A549 (cell line): ENCODE data around the gene ATP1A3. TPM values are rescaled to one million over a fixed set of nuclear protein-coding genes. Genes with fewer than 3 reads are reported as not detected.

Experiments used
- ATAC-seq, 2 experiments: fragments of 200-7000 bp in 1 of 2; fragments of >200 bp in 1 of 2; cut with Nextera tagmentation in 1 of 2; cut with Tn5 transposase in 1 of 2; 3 replicates each; pipeline versions ENCODE4 v1.8.0 to v1.9.1; 2018 to 2020; ENCODE audit warnings: mild to moderate bottlenecking in 1 of 2, moderate library complexity in 1 of 2
- CTCF ChIA-PET: fragments of 300-600 bp; sonication (Branson Sonifier 250); formaldehyde crosslinking; extraction: SDS; loops from one replicate; lab custom pipeline; 2021; ENCODE audit warnings: antibody characterized with exemption, inconsistent platforms; lab: Yijun Ruan, JAX
- POLR2A ChIA-PET: fragments of 350-600 bp; formaldehyde crosslinking; extraction: SDS; loops from one replicate; lab custom pipeline; 2021; ENCODE audit warnings: antibody characterized with exemption, inconsistent platforms; lab: Yijun Ruan, JAX
- DNase-seq, 2 experiments: peaks; one replicate each; pipeline versions ENCODE4 v3.0.0 to v3.0.0-alpha.2; 2011 to 2016; ENCODE audit warnings: low read depth in 1 of 2, low spot score in 1 of 2
- FAIRE-seq: peaks from 2 replicates; lab custom pipeline; 2011; peaks lifted over from hg19 to GRCh38; lab: Jason Lieb, UNC
- H3K27ac ChIP-seq, 2 experiments: fragments of >200 bp; sonication (Bioruptor Twin); formaldehyde crosslinking; 3 replicates each; pipeline ENCODE4 v1.5.1; 2016 to 2017
- H3K4me1 ChIP-seq: fragments of >200 bp; sonication (Bioruptor Twin); formaldehyde crosslinking; 3 replicates; pipeline ENCODE4 v1.6.1; 2016
- H3K4me2 ChIP-seq: fragments of >200 bp; sonication (Bioruptor Twin); formaldehyde crosslinking; 3 replicates; pipeline ENCODE4 v1.6.1; 2016
- H3K4me3 ChIP-seq: fragments of >200 bp; sonication (Bioruptor Twin); formaldehyde crosslinking; 3 replicates; pipeline ENCODE4 v1.5.1; 2016
- H3K9me3 ChIP-seq: fragments of >200 bp; sonication (Bioruptor Twin); formaldehyde crosslinking; 3 replicates; pipeline ENCODE4 v1.6.1; 2016
- CBX2 ChIP-seq: fragments of 200-600 bp; sonication (generic); IDR thresholded peaks from 2 replicates; pipeline ENCODE4 v1.6.1; 2016; ENCODE audit warnings: low read depth, mild to moderate bottlenecking, borderline replicate concordance
- CBX8 ChIP-seq: fragments of 200-600 bp; sonication (generic); IDR thresholded peaks from 2 replicates; pipeline ENCODE4 v1.6.1; 2016
- ELK1 ChIP-seq: fragments of 150-350 bp; IDR thresholded peaks from 2 replicates; pipeline ENCODE4 v1.6.1; 2014; ENCODE audit warnings: low read depth, mild to moderate bottlenecking, low read length
- ESRRA ChIP-seq: fragments of 150-350 bp; IDR thresholded peaks from 2 replicates; pipeline ENCODE4 v1.6.1; 2014; ENCODE audit warnings: mild to moderate bottlenecking, low read length, borderline replicate concordance
- GATA3 ChIP-seq: IDR thresholded peaks from 2 replicates; pipeline ENCODE4 v1.6.1; 2012; ENCODE audit warnings: borderline replicate concordance
- HES2 ChIP-seq: fragments of >200 bp; sonication (Bioruptor Twin); formaldehyde crosslinking; IDR thresholded peaks from 2 replicates; pipeline ENCODE4 v1.6.1; 2016
- HOXB5 ChIP-seq: fragments of 250-450 bp; sonication (Bioruptor Pico); IDR thresholded peaks from 2 replicates; pipeline ENCODE4 v1.5.0; 2020; ENCODE audit warnings: mild to moderate bottlenecking, moderate library complexity
- MAFK ChIP-seq: fragments of 450-650 bp; IDR thresholded peaks from 2 replicates; pipeline ENCODE4 v1.6.1; 2014; ENCODE audit not compliant: partially characterized antibody
- MAZ ChIP-seq: fragments of 150-350 bp; IDR thresholded peaks from 2 replicates; pipeline ENCODE4 v1.6.1; 2014; ENCODE audit warnings: antibody characterized with exemption, low read depth, low read length, borderline replicate concordance
- POLR2A ChIP-seq: IDR thresholded peaks from 2 replicates; pipeline ENCODE4 v1.6.1; 2012; ENCODE audit warnings: mild to moderate bottlenecking, low read length
- POLR2AphosphoS2 ChIP-seq: conservative IDR thresholded peaks from 2 replicates; pipeline ENCODE4 v1.6.1; 2012; ENCODE audit warnings: low read length, improper control_type of control experiment, inconsistent platforms
- RCOR1 ChIP-seq: fragments of 150-350 bp; IDR thresholded peaks from 2 replicates; pipeline ENCODE4 v1.6.1; 2014; ENCODE audit warnings: antibody characterized with exemption, low read length, low read depth
- RNF2 ChIP-seq: fragments of 200-600 bp; sonication (generic); IDR thresholded peaks from 2 replicates; pipeline ENCODE4 v1.6.1; 2016; ENCODE audit warnings: low read depth, mild to moderate bottlenecking, antibody characterized with exemption, moderate library complexity, borderline replicate concordance
- SREBF2 ChIP-seq: fragments of 450-650 bp; IDR thresholded peaks from 2 replicates; pipeline ENCODE4 v1.6.1; 2014; ENCODE audit warnings: mild to moderate bottlenecking, moderate library complexity
- TFCP2L1 ChIP-seq: fragments of 250-450 bp; sonication (Bioruptor Pico); IDR thresholded peaks from 2 replicates; pipeline ENCODE4 v1.5.0; 2021; ENCODE audit warnings: mild to moderate bottlenecking
- ZFP36 ChIP-seq: fragments of 450-650 bp; IDR thresholded peaks from 2 replicates; pipeline ENCODE4 v1.6.1; 2014; ENCODE audit warnings: borderline replicate concordance; ENCODE audit not compliant: partially characterized antibody
- WGBS: methylation state at CpG from one replicate; pipeline ENCODE4 v1.1.6; 2017; ENCODE audit errors: missing lambda C conversion rate; 5-methylcytosine and 5-hydroxymethylcytosine counted together
- polyA plus RNA-seq, 4 experiments: library from polyadenylated mRNA; depleted of rRNA in 3 of 4; stranded (reverse); fragments of >200 nt; fragmentation: RNase III in 1 of 4; extraction: RNeasy Plus Mini Kit Qiagen cat#74134 plus additional on column Dnase treatment in 1 of 4; gene quantifications; 2 replicates in 3 of 4; 3 replicates in 1 of 4; pipeline ENCODE4 v1.2.3, GENCODE V29; 2011 to 2017

Gene ATP1A3
- polyA plus RNA-seq, 2 of the 4 experiments (the other 2 are of a cell fraction) = 0.67 to 3.7 TPM

- TF ChIP-seq ELK1 = no peak
- TF ChIP-seq ZFP36 = no peak
- TF ChIP-seq TFCP2L1 = no peak
- TF ChIP-seq CBX8 = no peak
Measured at GRCh38 chr19:41919948-41920712, 73.9 kb downstream of the ATP1A3 start (continued).

- no peak for ATAC-seq
- TF ChIP-seq RNF2 = no peak
- TF ChIP-seq POLR2A = peak; percentile 17; the same call in 1 of the 2 replicates
- H3K4me3 ChIP-seq = no peak overlapping the region
- H3K4me1 ChIP-seq = peaks cover 9% of the 10 kb centered on the region
- POLR2A ChIA-PET = no interaction called here
- CTCF ChIA-PET = interaction anchor here (0.5 to 1.6 kb wide), 8 partner anchors 10 to 1593 kb away, joined by 3 to 10 read pairs (median 4); partner anchors contain the start of genes ERFL and RABAC1
- H3K27ac ChIP-seq = no peak overlapping the region
- no peaks in the 10 kb centered on the region for H3K9me3 ChIP-seq
- H3K4me2 ChIP-seq = no peak overlapping the region
- no peak for DNase-seq
- 77% methylated on average over 5 of the region's 5 CpGs for WGBS
- peak; percentile 100 for FAIRE-seq
Measured at GRCh38 chr19:41918653-41919244, 75.3 kb downstream of the ATP1A3 start.

GRCh38 chr19:41918095-41918494 lies 75.9 kb downstream of the ATP1A3 start:
- Histone ChIP-seq H3K4me2 (no peak overlapping the region), H3K27ac (no peak overlapping the region), H3K9me3 (no peaks in the 10 kb centered on the region), H3K4me1 (peaks cover 15% of the 10 kb centered on the region), H3K4me3 (no peak overlapping the region)
- 71% methylated on average over 6 of the region's 6 CpGs for WGBS
- ChIA-PET CTCF (no interaction called here), POLR2A (no interaction called here)
- FAIRE-seq (no peak), ATAC-seq (no peak), DNase-seq (no peak)
- TF ChIP-seq GATA3 (no peak), POLR2AphosphoS2 (no peak), MAZ (no peak), ZFP36 (no peak), HES2 (no peak), SREBF2 (no peak)

GRCh38 chr19:41917676-41918075 lies 76.4 kb downstream of the ATP1A3 start:
- no peaks in the 10 kb centered on the region for H3K9me3 ChIP-seq
- no peak for DNase-seq
- CTCF ChIA-PET = interaction anchor here (0.5 kb wide), 1 partner anchor 19 kb away, joined by 3 read pairs; no protein-coding TSS in a partner anchor
- no peak overlapping the region for H3K4me3 ChIP-seq
- 66% methylated on average over 12 of the region's 12 CpGs for WGBS
- ATAC-seq = no peak
- H3K27ac ChIP-seq = no peak overlapping the region
- POLR2A ChIA-PET = no interaction called here
- no peak for TF ChIP-seq ESRRA
- no peak for TF ChIP-seq MAZ
- no peak for TF ChIP-seq CBX2
- TF ChIP-seq POLR2AphosphoS2 = no peak
- no peak for TF ChIP-seq MAFK
- TF ChIP-seq RCOR1 = no peak
- no peak for TF ChIP-seq HOXB5 (CRISPR knock-in tag)
- no peak for FAIRE-seq
- no peak overlapping the region for H3K4me2 ChIP-seq
- peaks cover 17% of the 10 kb centered on the region for H3K4me1 ChIP-seq

Other genes with a start within 250 kb of the ATP1A3 start
- 17.7 and 26.7 TPM in 2 replicates for gene CEACAM6, start 238.7 kb downstream of the ATP1A3 start, polyA plus RNA-seq (2011; rRNA removed)
- gene CEACAM6, start 238.7 kb downstream of the ATP1A3 start, polyA plus RNA-seq (2017; fragmentation: RNase III; extraction: RNeasy Plus Mini Kit Qiagen cat#74134 plus additional on column Dnase treatment) = 0.51 to 0.97 TPM (median 0.53 TPM) in 3 replicates
- gene CEACAM3, start 197.6 kb downstream of the ATP1A3 start, polyA plus RNA-seq (2011; rRNA removed) = not detected in 2 replicates
- not detected in 3 replicates for gene CEACAM3, start 197.6 kb downstream of the ATP1A3 start, polyA plus RNA-seq (2017; fragmentation: RNase III; extraction: RNeasy Plus Mini Kit Qiagen cat#74134 plus additional on column Dnase treatment)
- gene LYPD4, start 149.5 kb downstream of the ATP1A3 start, polyA plus RNA-seq (2011; rRNA removed) = not detected in 2 replicates
- not detected in 3 replicates for gene LYPD4, start 149.5 kb downstream of the ATP1A3 start, polyA plus RNA-seq (2017; fragmentation: RNase III; extraction: RNeasy Plus Mini Kit Qiagen cat#74134 plus additional on column Dnase treatment)
- not detected in 2 replicates for gene DMRTC2, start 149.2 kb downstream of the ATP1A3 start, polyA plus RNA-seq (2011; rRNA removed)
- not detected in 3 replicates for gene DMRTC2, start 149.2 kb downstream of the ATP1A3 start, polyA plus RNA-seq (2017; fragmentation: RNase III; extraction: RNeasy Plus Mini Kit Qiagen cat#74134 plus additional on column Dnase treatment)
- 2,749 and 3,564 TPM in 2 replicates for gene RPS19, start 134.0 kb downstream of the ATP1A3 start, polyA plus RNA-seq (2011; rRNA removed)
- gene RPS19, start 134.0 kb downstream of the ATP1A3 start, polyA plus RNA-seq (2017; fragmentation: RNase III; extraction: RNeasy Plus Mini Kit Qiagen cat#74134 plus additional on column Dnase treatment) = 7,778 to 7,989 TPM (median 7,924 TPM) in 3 replicates
- 0.52 and 0.57 TPM in 2 replicates for gene CD79A, start 117.0 kb downstream of the ATP1A3 start, polyA plus RNA-seq (2011; rRNA removed)
- 0.29 to 0.54 TPM (median 0.29 TPM) in 3 replicates for gene CD79A, start 117.0 kb downstream of the ATP1A3 start, polyA plus RNA-seq (2017; fragmentation: RNase III; extraction: RNeasy Plus Mini Kit Qiagen cat#74134 plus additional on column Dnase treatment)
- gene ARHGEF1, start 111.0 kb downstream of the ATP1A3 start, polyA plus RNA-seq (2011; rRNA removed) = 34.5 and 38.0 TPM in 2 replicates
- 71.5 to 92.9 TPM (median 84.2 TPM) in 3 replicates for gene ARHGEF1, start 111.0 kb downstream of the ATP1A3 start, polyA plus RNA-seq (2017; fragmentation: RNase III; extraction: RNeasy Plus Mini Kit Qiagen cat#74134 plus additional on column Dnase treatment)
- 0.19 and 0.21 TPM in 2 replicates for gene ERFL, start 65.8 kb downstream of the ATP1A3 start, polyA plus RNA-seq (2011; rRNA removed)
- gene ERFL, start 65.8 kb downstream of the ATP1A3 start, polyA plus RNA-seq (2017; fragmentation: RNase III; extraction: RNeasy Plus Mini Kit Qiagen cat#74134 plus additional on column Dnase treatment) = 0.10 to 0.20 TPM (median 0.15 TPM) in 3 replicates
- gene RABAC1, start 34.9 kb downstream of the ATP1A3 start, polyA plus RNA-seq (2011; rRNA removed) = 117 and 137 TPM in 2 replicates
- gene RABAC1, start 34.9 kb downstream of the ATP1A3 start, polyA plus RNA-seq (2017; fragmentation: RNase III; extraction: RNeasy Plus Mini Kit Qiagen cat#74134 plus additional on column Dnase treatment) = 199 to 247 TPM (median 246 TPM) in 3 replicates
- gene GRIK5, start 76.0 kb upstream of the ATP1A3 start, polyA plus RNA-seq (2011; rRNA removed) = 0.22 and 0.42 TPM in 2 replicates
- 0.30 to 0.54 TPM (median 0.45 TPM) in 3 replicates for gene GRIK5, start 76.0 kb upstream of the ATP1A3 start, polyA plus RNA-seq (2017; fragmentation: RNase III; extraction: RNeasy Plus Mini Kit Qiagen cat#74134 plus additional on column Dnase treatment)
- gene ZNF574, start 81.9 kb upstream of the ATP1A3 start, polyA plus RNA-seq (2011; rRNA removed) = 11.3 and 16.9 TPM in 2 replicates
- gene ZNF574, start 81.9 kb upstream of the ATP1A3 start, polyA plus RNA-seq (2017; fragmentation: RNase III; extraction: RNeasy Plus Mini Kit Qiagen cat#74134 plus additional on column Dnase treatment) = 20.9 to 21.8 TPM (median 21.1 TPM) in 3 replicates
- 0.15 and 0.16 TPM in 2 replicates for gene POU2F2, start 138.2 kb upstream of the ATP1A3 start, polyA plus RNA-seq (2011; rRNA removed)
- 0.24 to 0.49 TPM (median 0.28 TPM) in 3 replicates for gene POU2F2, start 138.2 kb upstream of the ATP1A3 start, polyA plus RNA-seq (2017; fragmentation: RNase III; extraction: RNeasy Plus Mini Kit Qiagen cat#74134 plus additional on column Dnase treatment)
- gene DEDD2, start 223.4 kb upstream of the ATP1A3 start, polyA plus RNA-seq (2011; rRNA removed) = 30.8 and 37.9 TPM in 2 replicates
- gene DEDD2, start 223.4 kb upstream of the ATP1A3 start, polyA plus RNA-seq (2017; fragmentation: RNase III; extraction: RNeasy Plus Mini Kit Qiagen cat#74134 plus additional on column Dnase treatment) = 39.7 to 54.1 TPM (median 43.2 TPM) in 3 replicates
- 7.1 and 8.7 TPM in 2 replicates for gene ZNF526, start 226.1 kb upstream of the ATP1A3 start, polyA plus RNA-seq (2011; rRNA removed)
- gene ZNF526, start 226.1 kb upstream of the ATP1A3 start, polyA plus RNA-seq (2017; fragmentation: RNase III; extraction: RNeasy Plus Mini Kit Qiagen cat#74134 plus additional on column Dnase treatment) = 12.2 to 12.9 TPM (median 12.6 TPM) in 3 replicates
- 55.2 and 79.7 TPM in 2 replicates for gene GSK3A, start 248.4 kb upstream of the ATP1A3 start, polyA plus RNA-seq (2011; rRNA removed)
- 81.0 to 85.1 TPM (median 84.0 TPM) in 3 replicates for gene GSK3A, start 248.4 kb upstream of the ATP1A3 start, polyA plus RNA-seq (2017; fragmentation: RNase III; extraction: RNeasy Plus Mini Kit Qiagen cat#74134 plus additional on column Dnase treatment)